HG02623 (cell line): Measurements from ENCODE around the gene CHKB.
"Not testable (repeated sequence)": the region's sequence is repeated elsewhere in the genome, so short reads cannot be mapped to it uniquely, and the experiment has no call there.

Experiments used
- ATAC-seq: cut with Tn5 transposase; IDR thresholded peaks from one replicate; pipeline ENCODE4 v1.9.1; 2021; ENCODE audit warnings: moderate library complexity; ENCODE audit not compliant: unreplicated experiment

Gene CHKB

GRCh38 chr22:50551160-50551752 lies 31.4 kb downstream of the CHKB start:
- ATAC-seq: no peak

- no peak for ATAC-seq
Observed at GRCh38 chr22:50550395-50550794, 32.3 kb downstream of the CHKB start.

- no peak for ATAC-seq
Observed at GRCh38 chr22:50548921-50549790, 33.5 kb downstream of the CHKB start.

- no peak for ATAC-seq
Observed at GRCh38 chr22:50548040-50548920, 34.4 kb downstream of the CHKB start.

- no peak for ATAC-seq
Observed at GRCh38 chr22:50547263-50547985, 35.2 kb downstream of the CHKB start.

- ATAC-seq: no peak
Observed at GRCh38 chr22:50546326-50547262, 36.1 kb downstream of the CHKB start.

GRCh38 chr22:50545522-50546325 lies 36.9 kb downstream of the CHKB start, which contains the start of gene KLHDC7B:
Gene KLHDC7B (plus strand): TSS chr22:50545899. CDS start chr22:50546244, 345 bp downstream.
- ATAC-seq: no peak

- ATAC-seq: no peak
Observed at GRCh38 chr22:50544746-50545253, 37.8 kb downstream of the CHKB start.

- no peak for ATAC-seq
Observed at GRCh38 chr22:50544078-50544745, 38.4 kb downstream of the CHKB start.

GRCh38 chr22:50542416-50542927 lies 40.2 kb downstream of the CHKB start:
- no peak for ATAC-seq

- ATAC-seq: not testable (repeated sequence)
Observed at GRCh38 chr22:50541667-50542026, 41.0 kb downstream of the CHKB start.

GRCh38 chr22:50540381-50540780 lies 42.3 kb downstream of the CHKB start:
- no peak for ATAC-seq

GRCh38 chr22:50537765-50538164 lies 44.9 kb downstream of the CHKB start:
- ATAC-seq: no peak

GRCh38 chr22:50536226-50536625 lies 46.4 kb downstream of the CHKB start:
- ATAC-seq: no peak

GRCh38 chr22:50535113-50535512 lies 47.5 kb downstream of the CHKB start:
- no peak for ATAC-seq

- ATAC-seq: not testable (repeated sequence)
Observed at GRCh38 chr22:50533856-50534711, 48.6 kb downstream of the CHKB start.
